Stimulated activated CD8-positive, alpha-beta memory T cell treated with anti-CD3 and anti-CD28 coated beads, Interleukin-12 subunit alpha, Interleukin-12 subunit beta, amount 100 ng/mL, for 24 hours (primary cell): ENCODE results near the gene CYBA.

ENCODE experiments used
- DNase-seq: peaks from one replicate; pipeline ENCODE4 v3.0.0-alpha.2; 2020; ENCODE audit errors: extremely low read depth

CYBA gene

GRCh38 chr16:88593910-88594309, 56.9 kb downstream of the CYBA start:
- no peak for DNase-seq

- DNase-seq: no peak
These were observed 57.4 kb downstream of the CYBA start for GRCh38 chr16:88593489-88593888.
